Fibroblast of lung (primary cell): Measurements from ENCODE around the gene ZNF43. TPM values are rescaled to one million over a fixed set of nuclear protein-coding genes. Genes with fewer than 3 reads are reported as not detected.
"Not testable (repeated sequence)": the region's sequence is repeated elsewhere in the genome, so short reads cannot be mapped to it uniquely, and the experiment has no call there.

Experiments used
- DNase-seq, 2 donors: peaks; one replicate each; pipeline versions ENCODE4 v3.0.0 to v3.0.0-alpha.2; 2010; ENCODE audit warnings: low read depth in 2 of 2
- H2AFZ ChIP-seq: 2 replicates; pipeline ENCODE4 v1.5.1; 2012; ENCODE audit warnings: low read length, control low read depth, inconsistent platforms
- H3K27ac ChIP-seq: 2 replicates; pipeline ENCODE4 v1.5.1; 2011; ENCODE audit warnings: low read length, control low read depth; ENCODE audit not compliant: insufficient read depth
- H3K27me3 ChIP-seq: 2 replicates; pipeline ENCODE4 v1.5.1; 2011; ENCODE audit warnings: mild to moderate bottlenecking, low read length; ENCODE audit not compliant: control insufficient read depth, insufficient read depth
- H3K36me3 ChIP-seq: 2 replicates; pipeline ENCODE4 v1.5.1; 2011; ENCODE audit warnings: low read length; ENCODE audit not compliant: control insufficient read depth, insufficient read depth
- H3K4me1 ChIP-seq: 2 replicates; pipeline ENCODE4 v1.5.1; 2011; ENCODE audit warnings: low read length; ENCODE audit not compliant: control insufficient read depth, insufficient read depth; ENCODE audit errors: extremely low read depth
- H3K4me2 ChIP-seq: 2 replicates; pipeline ENCODE4 v1.5.1; 2011; ENCODE audit warnings: low read length, control low read depth; ENCODE audit not compliant: insufficient read depth; ENCODE audit errors: extremely low read depth
- H3K4me3 ChIP-seq, 4 experiments: fragments of 200-600 bp in 1 of 4; sonication (generic) in 1 of 4; replicated peaks in 1 of 4; 2 replicates each; pipeline ENCODE4 v1.5.1; 2011 to 2016; ENCODE audit warnings: low read length in 4 of 4, low read depth in 3 of 4, mild to moderate bottlenecking in 3 of 4, control low read depth in 2 of 4, inconsistent platforms in 1 of 4, mixed read lengths in 1 of 4; ENCODE audit not compliant: insufficient read depth in 1 of 4; ENCODE audit errors: control extremely low read depth in 1 of 4
- H3K79me2 ChIP-seq: 2 replicates; pipeline ENCODE4 v1.5.1; 2012; ENCODE audit warnings: mild to moderate bottlenecking, low read length, inconsistent platforms; ENCODE audit not compliant: control insufficient read depth, insufficient read depth
- H3K9ac ChIP-seq: 2 replicates; pipeline ENCODE4 v1.5.1; 2011; ENCODE audit warnings: mild to moderate bottlenecking, low read length, control low read depth; ENCODE audit not compliant: insufficient read depth
- H3K9me3 ChIP-seq: 2 replicates; pipeline ENCODE4 v1.5.1; 2012; ENCODE audit warnings: low read depth, low read length; ENCODE audit not compliant: control insufficient read depth, insufficient read depth
- H4K20me1 ChIP-seq: 2 replicates; pipeline ENCODE4 v1.5.1; 2011; ENCODE audit warnings: low read length; ENCODE audit not compliant: control insufficient read depth, insufficient read depth; ENCODE audit errors: extremely low read depth
- CTCF ChIP-seq, 2 donors: IDR thresholded peaks in 1 of 2; conservative IDR thresholded peaks in 1 of 2; 1 replicate in 1 of 2; 2 replicates in 1 of 2; pipeline ENCODE4 v1.5.1; 2011 to 2012; ENCODE audit warnings: low read length in 2 of 2, control low read depth in 1 of 2, inconsistent platforms in 1 of 2, low read depth in 1 of 2, mild to moderate bottlenecking in 1 of 2
- EZH2 ChIP-seq: IDR thresholded peaks from 2 replicates; pipeline ENCODE4 v1.5.1; 2012; ENCODE audit warnings: low read length, control low read depth, mild to moderate bottlenecking; ENCODE audit errors: missing control alignments
- polyA plus RNA-seq, 2 donors: library from polyadenylated mRNA; depleted of rRNA in 1 of 2; stranded (reverse) in 1 of 2; unstranded in 1 of 2; fragments of >200 nt; gene quantifications; 2 replicates each; pipeline ENCODE4 v1.2.1, GENCODE V29; 2011 to 2012; ENCODE audit warnings: missing spikeins in 1 of 2
- total RNA-seq: library from RNA; depleted of rRNA; stranded (reverse); fragments of >200 nt; gene quantifications from 2 replicates; pipeline ENCODE4 v1.2.1, GENCODE V29; 2014

Gene ZNF43
- total and polyA plus RNA-seq, 2 donors (not counting 1 experiment from before 2014, with no cell fraction given), result 4.3 to 4.7 TPM

- no peak for TF ChIP-seq EZH2
- TF ChIP-seq CTCF (conservative IDR thresholded peaks at IDR 0.05 in 1 of 2, IDR thresholded peaks at IDR 0.05 in 1 of 2; ENCODE audit: low read depth in 1 of 2, low read length in 2 of 2), result no peak
- Histone ChIP-seq H3K4me1 (no peaks in the 10 kb centered on the region), H3K9ac (no peak overlapping the region), H2AFZ (no peak overlapping the region), H3K27ac (no peak overlapping the region), H3K4me2 (no peak overlapping the region), H3K27me3 (no peaks in the 10 kb centered on the region), H3K4me3 (no peak overlapping the region), H3K36me3 (no peaks in the 10 kb centered on the region), H3K79me2 (peaks cover 3% of the 10 kb centered on the region), H3K9me3 (no peaks in the 10 kb centered on the region), H4K20me1 (no peaks in the 10 kb centered on the region)
- peak; percentile 9 to 37 for DNase-seq
These were observed 11.3 kb downstream of the ZNF43 start for GRCh38 chr19:21824679-21825078.

- H3K4me1 ChIP-seq, result no peaks in the 10 kb centered on the region
- no peak overlapping the region for H3K9ac ChIP-seq
- no peak for TF ChIP-seq CTCF (conservative IDR thresholded peaks at IDR 0.05 in 1 of 2, IDR thresholded peaks at IDR 0.05 in 1 of 2; ENCODE audit: low read depth in 1 of 2, low read length in 2 of 2)
- TF ChIP-seq EZH2, result no peak
- no peaks in the 10 kb centered on the region for H3K9me3 ChIP-seq
- DNase-seq, result no peak
- H3K79me2 ChIP-seq, result no peaks in the 10 kb centered on the region
- H3K27me3 ChIP-seq, result no peaks in the 10 kb centered on the region
- no peak overlapping the region for H3K4me2 ChIP-seq
- H3K36me3 ChIP-seq, result no peaks in the 10 kb centered on the region
- H3K27ac ChIP-seq, result no peak overlapping the region
- H4K20me1 ChIP-seq, result no peaks in the 10 kb centered on the region
- H2AFZ ChIP-seq, result no peak overlapping the region
- H3K4me3 ChIP-seq, result no peak overlapping the region
These were observed 12.8 kb downstream of the ZNF43 start for GRCh38 chr19:21823224-21823623.

- DNase-seq, result no peak
- no peaks in the 10 kb centered on the region for H4K20me1 ChIP-seq
- H3K9me3 ChIP-seq, result no peaks in the 10 kb centered on the region
- no peak overlapping the region for H3K27ac ChIP-seq
- no peak overlapping the region for H3K4me2 ChIP-seq
- no peaks in the 10 kb centered on the region for H3K27me3 ChIP-seq
- peaks cover 6% of the 10 kb centered on the region for H3K36me3 ChIP-seq
- H2AFZ ChIP-seq, result no peak overlapping the region
- H3K4me1 ChIP-seq, result no peaks in the 10 kb centered on the region
- no peak overlapping the region for H3K9ac ChIP-seq
- no peak overlapping the region for H3K4me3 ChIP-seq
- H3K79me2 ChIP-seq, result no peaks in the 10 kb centered on the region
- TF ChIP-seq CTCF (conservative IDR thresholded peaks at IDR 0.05 in 1 of 2, IDR thresholded peaks at IDR 0.05 in 1 of 2; ENCODE audit: low read depth in 1 of 2, low read length in 2 of 2) (no peak), EZH2 (no peak)
These were observed 23.5 kb downstream of the ZNF43 start for GRCh38 chr19:21812448-21812847.

GRCh38 chr19:21808400-21809000 is 27.5 kb downstream of the ZNF43 start:
- not testable (repeated sequence) for H3K9me3 ChIP-seq, H3K27ac ChIP-seq, H3K79me2 ChIP-seq, H4K20me1 ChIP-seq, H3K27me3 ChIP-seq, H3K9ac ChIP-seq, H3K4me2 ChIP-seq, H3K4me1 ChIP-seq, DNase-seq, H3K4me3 ChIP-seq, H3K36me3 ChIP-seq, H2AFZ ChIP-seq
